GM21737 (cell line): ENCODE results near the gene COX5B.
"Not testable (repeated sequence)": the region's sequence is repeated elsewhere in the genome, so short reads cannot be mapped to it uniquely, and the experiment has no call there.

Source experiments
- ATAC-seq: cut with Tn5 transposase; IDR thresholded peaks from one replicate; pipeline ENCODE4 v1.9.1; 2021; ENCODE audit warnings: mild to moderate bottlenecking, moderate library complexity; ENCODE audit not compliant: unreplicated experiment

Gene COX5B

GRCh38 chr2:97645695-97646629 lies at the start of gene COX5B:
Gene COX5B (plus strand): TSS chr2:97646062. CDS start chr2:97646087, 25 bp downstream.
- ATAC-seq: peak; percentile 97

DNA sequence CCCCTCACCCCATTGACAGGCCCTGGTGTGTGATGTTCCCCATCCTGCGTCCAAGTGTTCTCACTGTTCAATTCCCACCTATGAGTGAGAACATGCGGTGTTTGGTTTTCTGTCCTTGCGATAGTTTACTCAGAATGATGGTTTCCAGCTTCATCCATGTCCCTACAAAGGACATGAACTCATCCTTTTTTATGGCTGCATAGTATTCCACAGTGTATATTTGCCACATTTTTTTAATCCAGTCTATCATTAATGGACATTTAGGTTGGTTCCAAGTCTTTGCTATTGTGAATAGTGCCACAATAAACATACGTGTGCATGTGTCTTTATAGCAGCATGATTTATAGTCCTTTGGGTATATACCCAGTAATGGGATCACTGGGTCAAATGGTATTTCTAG lies 49.7 kb upstream of the COX5B start:
- not testable (repeated sequence) for ATAC-seq

- ATAC-seq: not testable (repeated sequence)
These were observed 44.3 kb upstream of the COX5B start for GRCh38 chr2:97601537-97601936.

GRCh38 chr2:97605109-97605508 lies 40.8 kb upstream of the COX5B start:
- ATAC-seq: not testable (repeated sequence)

GRCh38 chr2:97605524-97606339 lies 40.1 kb upstream of the COX5B start:
- ATAC-seq: not testable (repeated sequence)

- not testable (repeated sequence) for ATAC-seq
These were observed 37.1 kb upstream of the COX5B start for GRCh38 chr2:97608745-97609144.

DNA sequence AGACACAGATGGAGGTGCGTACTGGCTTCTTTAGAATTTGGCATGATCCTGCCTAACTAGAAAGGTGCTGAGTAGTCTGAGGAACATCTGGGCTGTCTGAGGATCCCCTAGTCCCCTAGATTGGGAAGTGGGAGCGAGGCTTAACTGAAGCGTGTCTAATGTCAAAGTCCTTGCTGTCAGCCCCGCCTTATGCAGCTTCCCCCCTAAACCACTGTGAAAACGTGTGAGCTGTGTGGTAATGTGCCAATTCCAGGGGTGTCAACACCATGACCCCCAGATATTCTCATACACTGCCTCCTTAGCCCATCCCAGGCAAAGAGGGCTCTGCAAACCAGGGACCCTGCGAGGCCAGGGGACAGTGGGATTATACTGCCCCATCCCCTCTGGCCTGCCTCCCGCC lies 34.0 kb upstream of the COX5B start:
- ATAC-seq: not testable (repeated sequence)

DNA sequence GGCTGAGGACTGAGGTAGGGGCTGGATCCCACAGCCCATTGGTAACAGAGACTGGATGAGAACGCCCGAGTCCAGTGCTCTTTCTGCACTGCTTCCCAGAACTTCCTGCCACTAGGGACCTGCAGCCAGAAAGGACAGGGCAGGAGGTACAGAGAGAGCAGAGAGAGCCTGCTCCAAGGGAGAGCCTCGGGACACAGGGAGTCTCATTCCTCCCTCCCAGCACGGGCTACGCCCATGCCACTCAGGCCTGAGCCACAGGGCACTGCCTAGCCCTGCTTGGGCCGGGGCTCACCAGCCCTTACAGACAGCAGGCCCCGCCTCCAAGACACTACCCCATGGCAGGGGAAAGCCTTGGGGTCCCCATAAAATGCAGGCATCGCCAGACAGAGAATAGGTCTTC lies 30.1 kb upstream of the COX5B start:
- not testable (repeated sequence) for ATAC-seq

DNA sequence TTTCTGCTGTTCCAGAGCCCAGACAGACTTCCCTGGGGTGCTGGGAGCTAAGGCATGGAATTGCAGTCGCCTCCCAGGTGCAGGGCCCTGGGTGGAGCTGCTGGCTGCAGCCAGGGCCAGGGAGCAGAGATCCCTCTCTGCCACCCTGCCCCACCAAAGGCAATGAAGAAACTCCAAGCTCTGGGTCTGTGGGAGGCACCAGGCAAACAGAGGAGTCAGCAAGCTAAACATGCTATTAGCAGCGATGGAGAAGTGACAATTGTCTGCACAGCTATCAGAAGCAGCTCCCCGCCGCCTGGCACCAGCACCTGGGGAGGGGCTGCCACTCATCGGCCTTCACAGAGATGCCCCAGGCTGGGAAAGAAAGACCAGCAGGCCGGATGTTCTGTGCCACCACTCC lies 28.0 kb upstream of the COX5B start:
- ATAC-seq: no peak

GRCh38 chr2:97618939-97619827 lies 26.7 kb upstream of the COX5B start:
- ATAC-seq: not testable (repeated sequence)

DNA sequence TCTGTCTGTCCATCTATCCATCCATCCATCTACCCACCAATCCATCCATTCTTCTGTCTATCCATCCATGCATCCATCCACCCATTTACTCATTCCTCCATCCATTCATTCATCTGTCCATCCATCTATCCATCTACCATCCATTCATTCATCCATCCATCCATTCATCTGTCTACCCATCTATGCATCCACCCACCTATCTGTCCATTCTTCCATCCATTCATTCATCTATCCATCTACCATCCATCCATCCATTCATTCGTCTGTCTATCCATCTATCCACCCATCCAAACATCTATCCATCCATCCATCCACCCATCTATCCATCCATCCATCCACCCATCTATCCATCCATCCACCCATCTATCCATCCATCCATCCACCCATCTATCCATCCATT lies 25.4 kb upstream of the COX5B start:
- not testable (repeated sequence) for ATAC-seq

DNA sequence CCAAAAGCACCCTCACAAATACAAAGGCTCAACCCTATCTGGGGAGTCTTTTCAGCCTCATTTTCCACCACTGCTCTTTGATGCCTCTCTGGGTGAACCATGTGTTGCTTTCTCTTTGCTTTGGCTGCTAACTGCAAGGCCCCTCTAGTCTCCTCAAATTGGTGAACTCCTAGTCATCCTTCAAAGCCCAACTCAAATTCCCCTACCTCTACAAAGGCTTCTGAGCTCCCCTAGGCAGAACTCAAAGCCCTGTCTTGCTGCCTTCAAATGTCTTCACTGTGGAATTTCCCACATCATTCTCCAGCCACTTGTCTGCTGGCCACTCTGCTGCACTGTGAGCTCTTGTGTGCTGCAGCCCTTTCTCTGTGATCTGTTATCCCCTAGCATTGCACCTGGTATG lies 22.9 kb upstream of the COX5B start:
- ATAC-seq: not testable (repeated sequence)

GRCh38 chr2:97625354-97626048 lies 20.4 kb upstream of the COX5B start:
- not testable (repeated sequence) for ATAC-seq

- ATAC-seq: not testable (repeated sequence)
These were observed 19.8 kb upstream of the COX5B start for GRCh38 chr2:97626049-97626430.

DNA sequence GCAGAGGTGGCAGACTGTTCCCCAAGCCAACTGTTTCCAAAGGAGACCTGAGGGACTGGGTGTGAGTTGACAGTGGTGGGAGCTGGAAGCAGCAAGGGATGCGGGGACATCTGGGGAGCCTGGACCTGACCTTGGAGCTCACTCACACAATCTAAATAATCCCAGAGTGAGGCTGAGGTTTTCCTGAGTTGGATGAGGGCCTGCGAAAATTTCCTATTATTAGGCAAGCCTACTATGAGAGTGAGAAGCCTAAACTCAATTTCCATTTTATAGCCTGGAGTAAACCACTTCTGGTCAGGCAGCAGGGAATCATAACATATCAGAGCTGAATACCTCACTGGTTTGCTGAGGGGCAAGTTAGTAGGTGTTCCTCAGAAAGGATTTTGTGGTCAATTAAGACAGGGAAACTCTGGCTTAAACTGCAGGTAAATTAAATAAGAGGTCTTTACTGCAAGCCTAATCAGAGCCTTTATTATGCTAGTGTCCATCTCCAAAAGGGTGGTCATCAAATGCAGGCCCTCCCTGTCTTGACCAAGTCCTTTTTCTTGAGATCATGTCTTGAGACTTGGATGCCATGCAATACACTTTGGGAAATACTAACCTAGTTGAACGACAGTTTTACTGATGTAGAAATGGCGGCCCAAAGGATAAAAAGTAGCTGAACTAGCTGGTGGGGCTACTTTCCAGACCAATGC lies 1.7 kb upstream of the COX5B start:
- no peak for ATAC-seq

DNA sequence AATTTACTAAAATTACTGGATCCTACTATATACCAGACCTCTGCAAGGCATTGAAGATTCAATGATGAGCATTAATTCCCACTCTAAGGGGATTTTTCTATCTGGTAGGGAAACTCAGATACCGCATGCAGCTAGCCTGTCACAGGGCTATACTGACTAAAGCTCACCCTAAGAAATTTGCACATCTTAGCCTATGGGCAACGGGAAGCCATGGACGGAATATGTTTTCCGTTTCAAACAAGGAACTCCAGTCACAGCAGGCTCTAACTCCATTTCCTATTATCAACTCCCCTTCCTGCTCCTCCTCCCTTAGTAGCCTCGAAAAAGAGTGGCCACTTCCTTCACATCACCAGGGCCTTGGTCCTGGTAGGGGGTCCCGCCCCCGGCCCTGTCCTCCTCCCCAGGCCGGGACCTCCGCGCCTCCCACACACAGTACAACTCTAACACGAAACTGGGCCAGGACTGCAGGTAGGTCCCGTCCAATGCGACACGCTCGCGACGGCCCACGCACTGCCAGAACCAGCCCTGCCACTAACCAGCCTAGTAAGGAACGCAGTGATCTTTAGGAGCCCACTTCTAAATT lies 659 bp upstream of the COX5B start:
- peak; percentile 19 for ATAC-seq

DNA sequence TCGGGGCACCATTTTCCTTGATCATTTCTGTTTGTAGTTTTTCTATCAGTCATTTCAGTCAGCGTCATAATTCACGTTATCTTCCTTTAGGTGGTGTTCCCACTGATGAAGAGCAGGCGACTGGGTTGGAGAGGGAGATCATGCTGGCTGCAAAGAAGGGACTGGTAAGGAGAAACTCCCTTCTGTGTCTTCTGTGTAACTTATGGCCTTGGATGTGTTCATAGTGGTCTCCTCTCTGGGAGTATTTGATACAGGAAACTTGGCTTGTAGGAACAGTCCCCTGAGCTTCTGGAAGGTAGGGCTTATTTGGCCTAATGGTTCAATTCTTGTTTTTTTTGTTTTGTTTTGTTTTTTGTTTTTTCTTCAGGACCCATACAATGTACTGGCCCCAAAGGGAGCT lies 1.1 kb downstream of the COX5B start:
- no peak for ATAC-seq

DNA sequence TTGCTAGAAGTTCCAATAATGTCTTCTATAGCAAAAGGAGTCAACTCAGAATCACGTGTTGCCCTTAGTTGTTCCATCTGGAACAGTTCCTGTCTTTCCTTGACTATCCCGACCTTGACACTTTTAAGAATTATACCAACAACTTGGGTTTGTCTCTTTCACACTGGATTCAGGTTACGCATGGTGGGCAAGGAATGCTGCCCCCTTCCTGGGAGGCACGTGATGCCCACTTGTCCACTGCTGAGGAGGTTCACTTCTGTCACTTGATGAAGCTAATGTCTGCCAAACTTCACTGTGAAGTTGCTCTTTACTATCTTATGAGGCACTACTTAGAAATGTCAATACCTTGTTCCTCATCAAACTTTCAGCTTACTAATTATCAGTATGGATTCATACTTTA lies 5.3 kb downstream of the COX5B start:
- no peak for ATAC-seq

GRCh38 chr2:97653473-97653872 lies 7.6 kb downstream of the COX5B start:
- ATAC-seq: no peak
